Measurements from ENCODE around the gene IQSEC3. TPM values are rescaled to one million over a fixed set of nuclear protein-coding genes. Genes with fewer than 3 reads are reported as not detected.

Gene IQSEC3
- total and polyA plus RNA-seq, 2 of the 13 experiments (the other 11 are each of a cell fraction or from before 2014, with no cell fraction given), result not detected

DNA sequence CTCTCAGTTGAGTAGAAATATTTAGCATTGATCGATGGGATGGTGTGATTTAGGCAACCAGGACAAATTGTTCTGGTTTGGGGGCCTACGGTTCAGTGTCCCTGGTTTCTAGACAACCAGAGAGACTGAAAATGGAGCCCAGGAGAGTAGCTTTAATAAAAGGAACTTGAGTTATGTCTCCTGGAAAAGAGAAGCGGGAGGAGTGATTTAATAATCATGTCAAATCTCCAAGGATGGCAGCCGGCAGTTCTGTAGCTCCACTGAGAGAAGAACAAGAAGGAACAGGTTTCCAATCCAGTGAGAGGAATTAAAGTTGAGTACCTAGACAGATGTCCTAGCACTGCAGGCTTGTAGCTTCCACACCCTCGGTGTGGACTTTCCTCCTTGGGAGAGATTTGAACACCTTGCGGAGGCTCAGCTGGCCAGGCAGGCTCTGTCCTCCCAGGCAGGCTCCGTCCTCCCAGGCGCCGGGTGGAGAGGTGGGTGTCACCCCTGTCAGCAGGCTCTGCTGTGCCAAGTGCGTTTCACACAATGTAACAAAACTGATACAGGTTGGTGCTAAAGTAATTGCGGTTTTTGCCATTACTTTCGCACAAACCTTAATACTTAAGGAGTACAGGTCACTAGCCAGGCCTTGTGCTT lies 101.5 kb downstream of the IQSEC3 start (continued):
- no peak for TF ChIP-seq ZNF766 (CRISPR knock-in tag; IDR thresholded peaks at IDR 0.05; ENCODE audit: borderline replicate concordance)
- TF ChIP-seq, protein P1, sequence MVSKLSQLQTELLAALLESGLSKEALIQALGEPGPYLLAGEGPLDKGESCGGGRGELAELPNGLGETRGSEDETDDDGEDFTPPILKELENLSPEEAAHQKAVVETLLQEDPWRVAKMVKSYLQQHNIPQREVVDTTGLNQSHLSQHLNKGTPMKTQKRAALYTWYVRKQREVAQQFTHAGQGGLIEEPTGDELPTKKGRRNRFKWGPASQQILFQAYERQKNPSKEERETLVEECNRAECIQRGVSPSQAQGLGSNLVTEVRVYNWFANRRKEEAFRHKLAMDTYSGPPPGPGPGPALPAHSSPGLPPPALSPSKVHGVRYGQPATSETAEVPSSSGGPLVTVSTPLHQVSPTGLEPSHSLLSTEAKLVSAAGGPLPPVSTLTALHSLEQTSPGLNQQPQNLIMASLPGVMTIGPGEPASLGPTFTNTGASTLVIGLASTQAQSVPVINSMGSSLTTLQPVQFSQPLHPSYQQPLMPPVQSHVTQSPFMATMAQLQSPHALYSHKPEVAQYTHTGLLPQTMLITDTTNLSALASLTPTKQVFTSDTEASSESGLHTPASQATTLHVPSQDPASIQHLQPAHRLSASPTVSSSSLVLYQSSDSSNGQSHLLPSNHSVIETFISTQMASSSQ (IDR thresholded peaks at IDR 0.05; ENCODE audit: low read depth), result no peak
- TF ChIP-seq, protein P1 (CRISPR knock-in tag; IDR thresholded peaks at IDR 0.05; ENCODE audit: borderline replicate concordance), result no peak

DNA sequence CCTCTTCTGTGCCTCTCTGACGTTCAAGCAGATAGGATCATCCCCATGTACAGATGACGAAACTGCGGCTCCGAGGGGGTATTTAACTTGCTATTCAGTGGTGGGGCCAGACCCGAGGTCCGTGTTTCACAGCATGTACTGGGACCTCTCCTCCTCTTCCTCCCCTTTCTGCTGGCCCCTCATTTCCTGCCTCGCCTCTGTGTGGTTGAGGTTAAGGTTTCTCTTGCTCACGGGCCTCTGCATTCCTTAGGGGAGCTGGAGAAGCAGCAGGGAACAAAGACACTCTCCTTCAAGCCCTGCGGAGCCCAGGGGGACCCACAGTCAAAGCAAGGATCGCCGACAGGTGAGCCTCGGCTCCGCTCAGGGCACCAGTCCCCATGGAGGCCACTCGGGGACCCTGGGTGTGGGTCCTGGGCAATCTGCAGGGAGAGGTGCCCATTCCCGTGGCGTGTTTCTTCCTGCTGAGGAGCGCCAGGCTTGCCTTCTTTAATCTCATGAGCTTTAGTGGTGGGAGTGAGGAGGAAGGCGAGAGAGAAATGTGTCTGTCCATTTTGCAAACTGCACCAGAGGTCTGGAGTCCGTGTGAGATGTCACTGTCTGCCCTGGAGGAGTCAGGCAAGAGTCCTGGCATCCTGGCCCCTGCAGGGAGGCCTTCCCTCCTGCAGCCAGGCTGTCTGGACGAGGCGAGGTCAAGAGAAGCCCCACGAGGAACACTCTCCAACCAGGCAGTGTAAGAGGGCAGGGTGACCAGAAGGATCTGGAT lies 102.4 kb downstream of the IQSEC3 start:
- Histone ChIP-seq H3K27ac (ENCODE audit: extremely low read length, insufficient read depth, low read length) (no peak overlapping the region), H3K27me3 (ENCODE audit: control insufficient read depth in 1 of 2, insufficient read depth in 2 of 2, low read length in 2 of 2) (peaks cover 5 to 96% of the 10 kb centered on the region in 2 experiments; a peak in 4 of 5 replicates), H3K9ac (ENCODE audit: insufficient read depth, low read depth, low read length) (no peak overlapping the region), H4K20me1 (ENCODE audit: insufficient read depth, low read length) (0 out of 2 replicates have a peak, but pooled peaks cover 3% of the 10 kb centered on the region), H3K79me2 (ENCODE audit: insufficient read depth, low read length) (no peaks in the 10 kb centered on the region), H3K4me2 (ENCODE audit: low read depth, low read length) (no peak overlapping the region), H2AFZ (ENCODE audit: low read length) (no peak overlapping the region), H3K36me3 (replicated peaks in 1 of 2; ENCODE audit: control insufficient read depth in 1 of 2, insufficient read depth in 2 of 2, low read length in 2 of 2) (no peaks in the 10 kb centered on the region), H3K4me3 (replicated peaks in 1 of 3; ENCODE audit: insufficient read depth in 1 of 3, low read depth in 2 of 3, low read length in 3 of 3) (no peak overlapping the region), H3K4me1 (ENCODE audit: insufficient read depth, low read length) (peaks cover 30% of the 10 kb centered on the region), H3K9me3 (ENCODE audit: low read length) (no peaks in the 10 kb centered on the region)
- FAIRE-seq (no peak), DNase-seq (ENCODE audit: low spot score) (no peak), ATAC-seq (no peak)
- in situ Hi-C loops (cut with HindIII; ENCODE audit: extremely low pct_ligation_motif_present, low pct_unique_long_range_greater_than_20kb) (no loop called here), intact Hi-C loops (cut with micrococcal nuclease; ENCODE audit: unreplicated experiment) (no loop called here)
- no TSS peak for BruUV-seq (replicated peaks)
- CTCF ChIA-PET (ENCODE audit: low intra/inter-chr PET ratio, low total read pairs), result interaction anchor here (0.8 to 1.2 kb wide), 2 partner anchors 20 to 51 kb away, joined by 3 to 4 read pairs; no protein-coding TSS in a partner anchor
- WGBS (ENCODE audit: low lambda C conversion rate), result 30% methylated on average over 13 of the region's 22 CpGs
- POLR2A ChIA-PET, result no interaction called here
- TF ChIP-seq ZNF496 (CRISPR knock-in tag; IDR thresholded peaks at IDR 0.05; ENCODE audit: insufficient replicate concordance) (no peak), KMT2A (CRISPR knock-in tag; IDR thresholded peaks at IDR 0.05) (no peak), PAF1 (CRISPR knock-in tag; IDR thresholded peaks at IDR 0.05) (no peak), ZNF12 (CRISPR knock-in tag; IDR thresholded peaks at IDR 0.05) (no peak), ZNF773 (CRISPR knock-in tag; IDR thresholded peaks at IDR 0.05; ENCODE audit: borderline replicate concordance) (no peak), FOXK2 (IDR thresholded peaks at IDR 0.05) (no peak), POLR2A (IDR thresholded peaks at IDR 0.05; ENCODE audit: insufficient read depth in 1 of 2, low read depth in 2 of 2, low read length in 2 of 2) (no peak), ZNF264 (CRISPR knock-in tag; IDR thresholded peaks at IDR 0.05) (no peak), ZNF589 (CRISPR knock-in tag; conservative IDR thresholded peaks at IDR 0.05) (no peak), ZNF720 (CRISPR knock-in tag; IDR thresholded peaks at IDR 0.05) (no peak), XBP1 (CRISPR knock-in tag; IDR thresholded peaks at IDR 0.05) (no peak)
- TF ChIP-seq, protein P2, sequence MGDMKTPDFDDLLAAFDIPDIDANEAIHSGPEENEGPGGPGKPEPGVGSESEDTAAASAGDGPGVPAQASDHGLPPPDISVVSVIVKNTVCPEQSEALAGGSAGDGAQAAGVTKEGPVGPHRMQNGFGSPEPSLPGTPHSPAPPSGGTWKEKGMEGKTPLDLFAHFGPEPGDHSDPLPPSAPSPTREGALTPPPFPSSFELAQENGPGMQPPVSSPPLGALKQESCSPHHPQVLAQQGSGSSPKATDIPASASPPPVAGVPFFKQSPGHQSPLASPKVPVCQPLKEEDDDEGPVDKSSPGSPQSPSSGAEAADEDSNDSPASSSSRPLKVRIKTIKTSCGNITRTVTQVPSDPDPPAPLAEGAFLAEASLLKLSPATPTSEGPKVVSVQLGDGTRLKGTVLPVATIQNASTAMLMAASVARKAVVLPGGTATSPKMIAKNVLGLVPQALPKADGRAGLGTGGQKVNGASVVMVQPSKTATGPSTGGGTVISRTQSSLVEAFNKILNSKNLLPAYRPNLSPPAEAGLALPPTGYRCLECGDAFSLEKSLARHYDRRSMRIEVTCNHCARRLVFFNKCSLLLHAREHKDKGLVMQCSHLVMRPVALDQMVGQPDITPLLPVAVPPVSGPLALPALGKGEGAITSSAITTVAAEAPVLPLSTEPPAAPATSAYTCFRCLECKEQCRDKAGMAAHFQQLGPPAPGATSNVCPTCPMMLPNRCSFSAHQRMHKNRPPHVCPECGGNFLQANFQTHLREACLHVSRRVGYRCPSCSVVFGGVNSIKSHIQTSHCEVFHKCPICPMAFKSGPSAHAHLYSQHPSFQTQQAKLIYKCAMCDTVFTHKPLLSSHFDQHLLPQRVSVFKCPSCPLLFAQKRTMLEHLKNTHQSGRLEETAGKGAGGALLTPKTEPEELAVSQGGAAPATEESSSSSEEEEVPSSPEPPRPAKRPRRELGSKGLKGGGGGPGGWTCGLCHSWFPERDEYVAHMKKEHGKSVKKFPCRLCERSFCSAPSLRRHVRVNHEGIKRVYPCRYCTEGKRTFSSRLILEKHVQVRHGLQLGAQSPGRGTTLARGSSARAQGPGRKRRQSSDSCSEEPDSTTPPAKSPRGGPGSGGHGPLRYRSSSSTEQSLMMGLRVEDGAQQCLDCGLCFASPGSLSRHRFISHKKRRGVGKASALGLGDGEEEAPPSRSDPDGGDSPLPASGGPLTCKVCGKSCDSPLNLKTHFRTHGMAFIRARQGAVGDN (CRISPR knock-in tag; IDR thresholded peaks at IDR 0.05), result no peak
